NCI-H446 (cell line): ENCODE data around the gene ALDH3B2.
A peak's percentile ranks its signal among the peaks of the same experiment; 100 is the strongest.
"Not testable (repeated sequence)": the region's sequence is repeated elsewhere in the genome, so short reads cannot be mapped to it uniquely, and the experiment has no call there.

ENCODE experiments used
- DNase-seq, 2 experiments: peaks; one replicate each; lab custom pipeline; 2025; lab: John Stamatoyannopoulos, UW

Gene ALDH3B2

GRCh38 chr11:67629386-67630227, 44.8 kb downstream of the ALDH3B2 start, which contains the start of gene NUDT8:
NUDT8 (minus strand) TSS chr11:67629937; CDS start chr11:67629911, 26 bp downstream.
- peak; percentile 69 to 84 for DNase-seq

GRCh38 chr11:67628710-67629385, 45.6 kb downstream of the ALDH3B2 start:
- no peak for DNase-seq

GRCh38 chr11:67627812-67628624, 46.4 kb downstream of the ALDH3B2 start:
- no peak for DNase-seq

- no peak for DNase-seq
Observed at GRCh38 chr11:67627441-67627811, 47.0 kb downstream of the ALDH3B2 start.

GRCh38 chr11:67626970-67627369, 47.5 kb downstream of the ALDH3B2 start:
- no peak for DNase-seq

- not testable (repeated sequence) for DNase-seq
Observed at GRCh38 chr11:67626131-67626833, 48.1 kb downstream of the ALDH3B2 start.

GRCh38 chr11:67623795-67624194, 50.6 kb downstream of the ALDH3B2 start:
- not testable (repeated sequence) for DNase-seq

GRCh38 chr11:67622905-67623304, 51.5 kb downstream of the ALDH3B2 start:
- DNase-seq: not testable (repeated sequence)

GRCh38 chr11:67621928-67622327, 52.5 kb downstream of the ALDH3B2 start:
- not testable (repeated sequence) for DNase-seq

- not testable (repeated sequence) for DNase-seq
Observed at GRCh38 chr11:67620621-67621020, 53.8 kb downstream of the ALDH3B2 start.

GRCh38 chr11:67619683-67620618, 54.5 kb downstream of the ALDH3B2 start:
- DNase-seq: not testable (repeated sequence)

GRCh38 chr11:67618901-67619659, 55.3 kb downstream of the ALDH3B2 start:
- DNase-seq: not testable (repeated sequence)

GRCh38 chr11:67617243-67617953, 57.0 kb downstream of the ALDH3B2 start:
- no peak for DNase-seq

GRCh38 chr11:67616431-67617242, 57.8 kb downstream of the ALDH3B2 start:
- DNase-seq: no peak

GRCh38 chr11:67615728-67616430, 58.5 kb downstream of the ALDH3B2 start:
- DNase-seq: no peak

- no peak for DNase-seq
Observed at GRCh38 chr11:67614730-67615714, 59.4 kb downstream of the ALDH3B2 start.
